ENCODE results near the gene MYL5.

MYL5 gene

DNA sequence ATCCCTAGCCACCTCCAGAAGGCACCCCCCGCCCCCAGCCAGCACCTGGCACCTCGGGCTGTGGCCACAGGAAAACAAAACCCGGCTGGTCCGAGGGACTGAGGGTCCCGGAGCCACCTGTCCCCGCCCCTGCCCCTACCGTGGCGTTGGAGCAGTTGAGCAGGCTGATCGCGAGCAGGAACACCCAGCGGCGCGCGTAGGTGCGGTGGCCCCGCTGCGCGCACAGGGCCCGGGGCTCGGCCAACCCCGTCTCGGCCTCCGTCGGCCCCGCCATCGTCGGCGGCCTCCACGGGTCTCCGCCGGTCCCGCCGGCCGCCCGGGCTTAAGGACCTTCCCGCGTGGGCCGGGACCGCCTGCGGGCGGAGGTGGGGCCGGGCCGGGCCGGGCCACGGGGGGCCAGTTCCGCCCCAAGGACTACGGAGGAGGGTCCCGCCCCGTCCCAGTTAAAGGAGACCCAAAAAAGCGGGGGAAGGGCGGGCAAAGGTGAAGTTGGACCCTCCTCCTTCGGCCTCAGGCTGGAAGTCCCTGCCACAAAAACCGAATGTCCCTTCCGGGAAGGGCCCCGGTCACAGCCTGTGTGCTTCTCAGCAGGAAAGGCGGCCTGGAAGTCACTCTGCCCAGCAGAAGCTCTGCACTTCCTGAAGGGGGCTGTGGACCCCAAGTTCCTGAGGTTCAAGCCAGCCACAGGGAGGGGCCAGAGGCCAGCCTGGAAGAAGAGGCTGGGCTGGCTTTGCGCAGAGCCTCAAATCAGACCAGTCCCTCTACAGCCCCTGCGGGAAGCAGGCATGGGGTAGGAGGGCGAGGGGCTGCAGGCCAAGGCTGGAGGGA lies 14.7 kb downstream of the MYL5 start, which contains the start of gene SLC49A3:
Gene SLC49A3, minus strand, starts transcription at position 298 of the 828 bp plus-strand sequence. Its CDS starts 24 bp downstream, at position 274.
- TF ChIP-seq GATA2 (IDR thresholded peaks at IDR 0.05; ENCODE audit: low read depth, low read length) (no peak), GATA3 (IDR thresholded peaks at IDR 0.05; ENCODE audit: low read depth, low read length) (no peak)

DNA sequence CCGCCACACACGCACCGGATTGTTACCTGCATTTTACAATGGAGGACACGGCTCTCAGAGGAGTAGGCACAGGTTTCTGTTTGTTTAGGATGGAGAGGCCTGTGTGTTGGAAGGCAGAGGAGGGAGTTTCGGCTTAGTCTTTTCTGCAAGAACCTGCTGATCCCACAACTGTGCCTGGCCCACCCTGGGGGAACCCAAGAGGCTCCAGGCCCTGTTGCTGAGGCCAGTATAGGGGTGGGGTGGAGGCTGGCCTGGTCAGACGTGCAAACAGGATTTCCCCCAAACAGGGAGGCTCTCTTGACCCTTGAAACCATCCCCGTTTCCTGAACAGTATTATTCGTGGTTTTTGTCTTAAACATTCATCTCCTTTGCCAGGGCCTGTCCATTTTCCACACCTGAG lies 15.4 kb downstream of the MYL5 start:
- TF ChIP-seq GATA2 (IDR thresholded peaks at IDR 0.05; ENCODE audit: low read depth, low read length) = no peak
- TF ChIP-seq GATA3 (IDR thresholded peaks at IDR 0.05; ENCODE audit: low read depth, low read length) = no peak

DNA sequence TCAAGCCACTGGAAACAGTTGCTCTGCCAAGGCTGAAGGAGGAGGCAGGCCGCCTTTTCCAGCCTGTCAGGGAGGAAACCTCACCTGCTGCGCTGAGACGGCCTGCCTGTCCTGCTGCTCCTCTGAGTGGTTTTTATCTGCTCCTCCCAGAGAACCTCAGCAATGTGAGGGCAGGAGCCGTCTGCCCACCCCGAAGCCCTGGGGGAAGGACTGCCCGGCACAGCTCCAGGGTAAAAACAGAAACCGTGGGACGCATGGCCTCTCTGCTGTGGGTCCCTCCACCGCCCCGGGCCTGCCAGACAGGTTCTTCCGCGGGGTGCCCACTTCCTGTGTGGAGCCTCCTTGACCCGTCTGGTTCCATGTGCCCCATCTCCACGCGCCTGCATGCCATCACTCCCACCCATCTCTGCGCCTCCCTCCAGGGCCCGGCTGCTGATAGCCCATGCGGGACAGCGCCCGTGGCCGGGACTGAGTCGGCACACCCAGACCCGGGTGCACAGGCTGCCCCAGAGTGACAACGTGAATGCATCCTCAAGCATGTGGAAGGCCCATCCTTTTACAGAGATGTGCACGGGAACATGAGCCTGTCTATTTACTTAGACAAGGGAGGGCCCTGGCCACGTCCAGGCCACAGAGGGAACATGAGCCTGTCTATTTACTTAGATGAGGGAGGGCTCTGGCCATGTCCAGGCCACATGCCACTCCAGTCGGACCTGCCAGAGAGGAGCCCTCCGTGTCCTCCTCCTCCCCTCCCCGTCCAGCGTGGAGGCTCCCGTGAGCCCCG lies 18.6 kb downstream of the MYL5 start:
- no peak for TF ChIP-seq GATA3 (IDR thresholded peaks at IDR 0.05; ENCODE audit: low read depth, low read length)
- TF ChIP-seq GATA2 (IDR thresholded peaks at IDR 0.05; ENCODE audit: low read depth, low read length) = no peak

DNA sequence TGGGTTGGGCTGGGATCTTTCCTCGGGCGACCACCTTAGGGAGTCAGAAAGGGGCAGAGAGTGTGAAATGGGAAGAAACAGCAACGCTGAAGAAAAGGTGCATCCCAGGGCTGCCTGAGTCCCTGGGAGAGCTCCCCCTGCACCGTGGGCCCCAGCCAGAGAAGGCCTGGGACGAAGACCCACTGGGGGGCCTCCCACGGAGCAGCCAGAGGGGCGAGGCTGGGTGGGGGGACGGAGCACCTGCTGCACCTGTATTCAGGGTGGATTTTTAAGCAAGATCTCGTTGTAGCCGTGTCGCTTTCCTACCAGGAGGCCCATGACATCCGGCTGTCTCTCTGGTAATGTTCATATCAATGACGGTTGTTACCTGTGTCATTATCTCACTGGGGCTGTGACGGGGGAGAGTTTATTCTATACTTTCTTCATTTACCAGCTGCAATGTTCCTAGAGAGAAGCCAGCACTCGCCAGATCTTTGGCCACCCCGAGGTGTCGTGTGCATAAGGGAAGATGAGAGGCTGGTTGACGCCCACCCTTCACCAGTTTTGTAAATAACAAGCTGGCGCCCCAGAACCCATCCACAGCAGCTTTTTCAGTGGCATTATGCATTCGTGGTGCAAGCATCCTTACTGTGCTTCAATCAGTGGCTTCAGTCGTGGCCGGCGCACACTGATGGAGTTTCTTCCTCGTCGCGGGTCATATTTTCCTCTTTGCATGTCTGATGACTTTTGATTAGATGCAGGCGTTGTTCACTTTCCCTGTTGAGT lies 25.7 kb downstream of the MYL5 start:
- TF ChIP-seq GATA2 (IDR thresholded peaks at IDR 0.05; ENCODE audit: low read depth, low read length) (no peak), GATA3 (IDR thresholded peaks at IDR 0.05; ENCODE audit: low read depth, low read length) (no peak)

DNA sequence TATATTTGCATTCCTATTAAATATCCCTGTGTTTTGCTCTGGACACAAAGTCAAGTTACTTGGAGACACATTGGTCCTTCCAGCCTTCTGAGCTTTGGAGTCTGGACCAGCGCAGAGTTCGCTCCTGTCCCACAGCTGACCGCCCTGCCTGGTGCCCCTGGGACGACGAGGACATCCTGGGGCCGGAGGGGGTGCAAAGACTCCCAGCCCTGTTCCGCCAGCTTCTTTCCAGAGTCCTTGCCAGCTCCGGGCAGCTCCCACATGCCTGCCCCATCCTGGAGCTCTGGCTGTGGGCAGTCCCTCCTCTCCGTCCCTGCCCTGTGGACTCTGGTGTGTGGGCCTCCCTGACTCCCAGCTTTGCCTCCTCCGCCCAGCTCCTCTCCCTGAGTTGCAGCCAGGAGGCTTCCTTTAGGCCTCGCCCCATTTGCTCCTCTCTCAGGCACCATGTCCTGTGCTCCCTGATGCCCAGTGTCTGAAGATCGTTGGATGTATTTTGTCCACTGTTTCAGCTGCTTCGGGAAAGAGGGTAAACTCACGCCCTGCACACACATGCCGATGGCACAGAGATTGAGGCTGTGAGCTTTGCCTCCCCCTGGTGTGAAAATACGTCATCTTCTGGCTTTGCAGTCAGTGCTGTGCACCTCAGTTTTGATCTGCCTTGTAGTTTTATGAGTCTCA lies 26.4 kb downstream of the MYL5 start:
- no peak for TF ChIP-seq GATA3 (IDR thresholded peaks at IDR 0.05; ENCODE audit: low read depth, low read length)
- TF ChIP-seq GATA2 (IDR thresholded peaks at IDR 0.05; ENCODE audit: low read depth, low read length) = no peak

DNA sequence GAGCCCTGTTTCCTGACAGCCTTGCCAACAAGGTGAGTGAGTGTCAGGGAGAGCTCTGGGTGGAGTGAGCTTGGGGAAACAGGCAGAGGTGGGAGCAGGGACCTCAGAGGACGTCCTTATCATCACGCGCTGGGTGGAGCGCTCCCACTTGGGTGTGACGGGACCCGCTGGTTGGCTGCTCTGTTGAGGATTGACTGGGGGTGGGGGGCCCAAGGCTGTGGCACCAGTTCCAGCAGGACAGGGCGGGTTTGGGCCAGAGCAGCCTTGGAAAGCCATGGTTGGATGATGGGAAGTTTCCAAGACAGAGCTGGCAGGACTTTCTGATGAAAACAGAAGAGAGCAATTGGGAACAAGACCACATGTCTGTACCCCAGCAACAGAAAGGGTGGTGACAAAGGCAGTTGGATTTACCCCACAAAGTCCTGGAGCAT lies 28.3 kb downstream of the MYL5 start:
- TF ChIP-seq GATA2 (IDR thresholded peaks at IDR 0.05; ENCODE audit: low read depth, low read length) (no peak), GATA3 (IDR thresholded peaks at IDR 0.05; ENCODE audit: low read depth, low read length) (no peak)

DNA sequence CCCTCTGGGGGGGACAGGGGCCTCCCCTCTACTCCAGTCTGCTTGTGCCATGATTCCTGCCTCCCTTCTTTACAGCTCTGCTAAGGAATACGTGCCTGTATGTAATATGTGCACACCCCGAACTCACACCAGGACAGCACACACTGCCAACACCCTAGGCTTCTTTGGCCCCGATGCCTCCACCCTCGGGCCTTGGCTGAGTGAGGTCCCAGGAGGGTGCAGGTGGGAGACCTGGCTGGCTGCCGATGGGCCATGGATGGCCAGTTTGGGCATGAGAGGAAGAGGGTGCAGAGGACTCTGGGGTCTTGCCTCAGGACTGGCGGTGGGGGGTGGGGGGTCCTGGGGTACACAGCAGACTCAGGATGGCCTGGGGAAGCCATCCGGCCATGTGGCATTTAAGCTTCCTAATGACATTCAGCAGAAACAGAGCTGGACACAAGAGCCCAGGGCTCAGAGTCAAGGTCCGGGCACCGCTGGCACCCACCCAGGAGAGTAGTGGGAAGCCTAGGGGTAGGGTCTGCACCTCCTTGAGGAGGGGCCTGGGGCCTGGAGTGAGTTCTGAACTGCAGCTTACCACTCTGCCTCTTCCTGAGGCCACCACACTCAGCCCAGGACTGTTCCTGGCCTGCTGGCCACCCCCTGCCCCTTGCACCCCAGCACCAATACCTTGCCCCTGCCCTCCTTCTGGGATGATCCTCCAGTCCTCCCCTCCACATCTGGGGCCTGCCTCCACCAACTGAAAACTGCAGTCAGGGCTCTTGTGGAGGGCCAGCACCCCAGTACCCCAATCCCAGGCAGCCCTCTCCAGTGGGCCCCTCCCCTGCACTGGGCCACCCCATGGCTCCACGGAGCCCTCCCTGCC lies 29.2 kb downstream of the MYL5 start:
- TF ChIP-seq GATA2 (IDR thresholded peaks at IDR 0.05; ENCODE audit: low read depth, low read length) (no peak), GATA3 (IDR thresholded peaks at IDR 0.05; ENCODE audit: low read depth, low read length) (no peak)

DNA sequence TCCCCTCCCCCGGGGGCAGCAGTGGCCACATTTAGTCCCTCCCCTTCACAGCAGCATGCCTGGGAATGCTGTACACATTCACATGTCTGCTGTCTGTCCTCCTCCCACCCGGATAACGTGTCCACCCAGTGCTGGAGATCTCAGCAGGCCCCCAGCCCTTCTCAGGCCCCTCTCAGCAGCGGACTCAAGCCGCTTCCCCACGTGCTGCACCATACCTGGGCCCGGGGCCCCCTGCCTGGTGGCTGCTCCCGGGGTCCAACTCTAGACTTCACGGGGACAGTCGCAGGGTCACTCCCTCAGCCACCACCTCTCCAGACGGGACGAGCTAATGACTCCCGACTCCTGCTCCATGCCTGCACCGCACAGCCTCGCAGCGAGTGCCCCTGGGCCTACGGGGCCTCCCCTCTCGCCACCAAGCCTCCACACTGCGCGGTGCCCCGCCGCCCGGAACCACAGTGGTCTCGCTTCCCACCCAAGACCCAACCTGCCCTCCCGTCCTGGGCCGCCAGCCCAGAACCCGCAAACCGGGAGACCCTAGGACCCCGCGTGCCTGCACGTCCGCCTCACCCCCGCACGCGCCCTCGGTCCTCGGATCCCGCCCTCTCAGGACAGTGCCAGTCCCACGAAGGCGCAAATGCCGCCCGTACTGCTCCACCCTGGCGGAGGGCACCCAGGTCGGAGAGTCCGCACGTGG lies 30.0 kb downstream of the MYL5 start:
- TF ChIP-seq GATA3 (IDR thresholded peaks at IDR 0.05; ENCODE audit: low read depth, low read length) (no peak), GATA2 (IDR thresholded peaks at IDR 0.05; ENCODE audit: low read depth, low read length) (no peak)

DNA sequence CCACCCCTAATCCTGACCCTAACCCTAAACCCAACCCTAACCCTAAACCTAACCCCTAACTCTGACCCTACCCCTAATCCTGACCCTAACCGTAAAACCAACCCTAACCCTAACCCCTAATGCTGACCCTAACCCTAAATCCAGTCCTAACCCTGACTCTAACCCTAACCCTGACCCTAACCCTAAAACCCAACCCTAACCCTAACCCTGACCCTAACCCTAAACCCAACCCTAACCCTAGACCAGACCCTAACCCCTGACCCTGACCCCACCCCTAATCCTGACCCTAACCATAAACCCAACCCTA lies 30.6 kb downstream of the MYL5 start:
- no peak for TF ChIP-seq GATA3 (IDR thresholded peaks at IDR 0.05; ENCODE audit: low read depth, low read length)
- TF ChIP-seq GATA2 (IDR thresholded peaks at IDR 0.05; ENCODE audit: low read depth, low read length) = no peak

DNA sequence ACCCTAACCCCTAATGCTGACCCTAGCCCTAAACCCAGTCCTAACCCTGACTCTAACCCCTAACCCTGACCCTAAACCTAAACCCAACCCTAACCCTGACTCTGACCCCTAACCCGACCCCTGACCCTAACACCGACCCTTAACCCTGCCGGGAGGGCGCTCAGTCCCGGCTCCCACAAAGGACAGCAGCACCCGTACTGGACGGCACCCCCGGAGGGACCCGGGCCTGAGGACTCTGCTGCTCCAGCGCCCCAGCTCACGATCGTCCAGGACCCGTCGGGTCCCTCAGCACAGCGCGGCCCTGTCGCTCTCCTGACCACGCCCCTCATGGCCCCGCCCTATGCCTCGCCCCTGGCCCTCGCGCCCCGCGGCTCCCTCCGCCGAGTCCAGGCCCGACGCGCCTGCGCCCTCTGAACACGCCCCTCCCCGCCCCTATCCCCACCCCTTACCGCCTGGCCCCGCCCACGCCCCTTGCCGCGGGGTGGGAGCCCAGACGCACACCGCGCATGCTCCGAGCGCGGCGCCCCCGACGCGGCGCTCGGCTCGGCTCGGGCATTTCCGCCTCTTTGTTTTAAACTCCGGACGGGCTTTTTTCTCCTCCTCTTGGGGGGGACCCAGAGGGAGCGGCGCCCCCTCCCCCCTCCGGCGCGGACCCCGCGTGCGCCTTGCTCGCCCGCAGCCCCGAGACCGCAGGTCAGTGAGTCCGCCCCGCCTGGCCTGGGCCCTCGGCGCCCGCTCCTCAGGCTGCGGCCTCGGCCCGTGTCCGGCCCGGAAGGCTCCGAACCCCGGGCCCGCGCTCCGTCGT lies 31.1 kb downstream of the MYL5 start, which contains the start of gene PCGF3:
Gene PCGF3, plus strand, starts transcription at position 555 of the 805 bp plus-strand sequence. CDS start 27,849 bp downstream, outside the sequence.
- TF ChIP-seq GATA2 (IDR thresholded peaks at IDR 0.05; ENCODE audit: low read depth, low read length) (no peak), GATA3 (IDR thresholded peaks at IDR 0.05; ENCODE audit: low read depth, low read length) (no peak)

DNA sequence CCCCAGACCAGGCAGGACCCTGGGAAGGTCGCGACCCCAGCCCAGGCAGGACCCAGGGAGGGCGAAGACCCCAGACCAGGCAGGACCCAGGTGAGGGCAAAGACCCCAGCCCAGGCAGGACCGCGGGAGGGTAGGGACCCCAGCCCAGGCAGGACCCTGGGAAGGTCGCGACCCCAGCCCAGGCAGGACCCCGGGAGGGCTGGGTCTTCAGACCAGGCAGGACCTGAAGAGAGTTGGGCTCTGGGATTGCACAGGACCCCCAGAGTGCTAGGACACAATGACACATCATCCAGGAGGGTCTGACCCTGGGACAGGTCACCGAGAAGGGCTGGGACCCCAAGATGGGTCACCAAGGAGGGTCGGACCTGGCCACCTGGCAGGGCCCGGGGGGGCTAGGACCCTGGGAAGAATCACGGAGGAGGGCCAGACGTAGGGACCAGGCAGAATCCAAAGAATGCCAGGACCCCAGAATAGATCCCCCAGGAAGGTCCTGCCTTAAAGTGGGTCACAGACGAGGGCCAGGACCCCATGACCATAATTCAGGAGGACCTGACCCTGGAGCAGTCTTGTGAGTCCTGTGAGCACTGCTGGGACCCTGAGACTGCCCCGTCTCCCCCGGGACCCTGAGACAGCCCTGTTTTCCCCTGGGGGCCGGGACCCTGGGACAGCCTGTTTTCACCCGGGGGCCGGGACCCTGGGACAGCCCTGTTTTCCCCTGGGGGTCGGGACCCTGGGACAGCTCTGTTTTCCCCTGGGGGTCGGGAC lies 32.7 kb downstream of the MYL5 start:
- no peak for TF ChIP-seq GATA2 (IDR thresholded peaks at IDR 0.05; ENCODE audit: low read depth, low read length)
